ENCODE measurements around the gene CD69. TPM values are rescaled to one million over a fixed set of nuclear protein-coding genes. Genes with fewer than 3 reads are reported as not detected.

CD69 gene
- total RNA-seq, 1 donor from 2014 or later, result 0.78 TPM

GRCh38 chr12:9755567-9755966 lies 5.1 kb downstream of the CD69 start:
- Mint-ChIP-seq H3K4me1 (peaks cover 3% of the 10 kb centered on the region), H3K27me3 (ENCODE audit: low read depth) (no peaks in the 10 kb centered on the region), H3K27ac (no peak overlapping the region), H3K36me3 (no peaks in the 10 kb centered on the region), H3K4me3 (no peak overlapping the region), H3K9me3 (no peaks in the 10 kb centered on the region)
- TF ChIP-seq CTCF (IDR thresholded peaks at IDR 0.05; ENCODE audit: unreplicated experiment), result no peak
- DNase-seq (ENCODE audit: low spot score in 2 of 2, unreplicated experiment in 2 of 2), result no peak

GRCh38 chr12:9755035-9755434 lies 5.7 kb downstream of the CD69 start:
- H3K27ac Mint-ChIP-seq, result no peak overlapping the region

GRCh38 chr12:9754099-9754927 lies 6.4 kb downstream of the CD69 start:
- Mint-ChIP-seq H3K9me3 (no peaks in the 10 kb centered on the region), H3K27ac (no peak overlapping the region), H3K4me1 (peaks cover 3% of the 10 kb centered on the region)

More at GRCh38 chr12:9755035-9755434, 5.7 kb downstream of the CD69 start:
- Mint-ChIP-seq H3K36me3 (no peaks in the 10 kb centered on the region), H3K4me1 (peaks cover 3% of the 10 kb centered on the region), H3K4me3 (no peak overlapping the region), H3K9me3 (no peaks in the 10 kb centered on the region), H3K27me3 (ENCODE audit: low read depth) (no peaks in the 10 kb centered on the region)
- DNase-seq (ENCODE audit: low spot score in 2 of 2, unreplicated experiment in 2 of 2), result no peak
- no peak for TF ChIP-seq CTCF (IDR thresholded peaks at IDR 0.05; ENCODE audit: unreplicated experiment)

GRCh38 chr12:9753498-9753897 lies 7.2 kb downstream of the CD69 start:
- peaks cover 3% of the 10 kb centered on the region for H3K4me1 Mint-ChIP-seq
- H3K36me3 Mint-ChIP-seq, result no peaks in the 10 kb centered on the region
- TF ChIP-seq CTCF (IDR thresholded peaks at IDR 0.05; ENCODE audit: unreplicated experiment), result no peak
- no peaks in the 10 kb centered on the region for H3K9me3 Mint-ChIP-seq
- no peak overlapping the region for H3K27ac Mint-ChIP-seq
- no peak overlapping the region for H3K4me3 Mint-ChIP-seq
- no peaks in the 10 kb centered on the region for H3K27me3 Mint-ChIP-seq (ENCODE audit: low read depth)
- DNase-seq (ENCODE audit: low spot score in 2 of 2, unreplicated experiment in 2 of 2), result no peak

More at GRCh38 chr12:9754099-9754927, 6.4 kb downstream of the CD69 start:
- Mint-ChIP-seq H3K27me3 (ENCODE audit: low read depth) (no peaks in the 10 kb centered on the region), H3K4me3 (no peak overlapping the region), H3K36me3 (no peaks in the 10 kb centered on the region)
- no peak for DNase-seq (ENCODE audit: low spot score in 2 of 2, unreplicated experiment in 2 of 2)
- no peak for TF ChIP-seq CTCF (IDR thresholded peaks at IDR 0.05; ENCODE audit: unreplicated experiment)

- Mint-ChIP-seq H3K4me3 (no peak overlapping the region), H3K27ac (no peak overlapping the region)
Measured at GRCh38 chr12:9753073-9753472, 7.6 kb downstream of the CD69 start.

More at GRCh38 chr12:9753073-9753472, 7.6 kb downstream of the CD69 start:
- no peak for DNase-seq (ENCODE audit: low spot score in 2 of 2, unreplicated experiment in 2 of 2)
- H3K27me3 Mint-ChIP-seq (ENCODE audit: low read depth), result no peaks in the 10 kb centered on the region
- H3K4me1 Mint-ChIP-seq, result peaks cover 3% of the 10 kb centered on the region
- H3K9me3 Mint-ChIP-seq, result no peaks in the 10 kb centered on the region
- no peak for TF ChIP-seq CTCF (IDR thresholded peaks at IDR 0.05; ENCODE audit: unreplicated experiment)
- no peaks in the 10 kb centered on the region for H3K36me3 Mint-ChIP-seq
